Fibroblast of lung (primary cell): ENCODE data around the gene SOX11.

ENCODE experiments used
- EZH2 ChIP-seq: IDR thresholded peaks from 2 replicates; pipeline ENCODE4 v1.5.1; 2012; ENCODE audit warnings: low read length, control low read depth, mild to moderate bottlenecking; ENCODE audit errors: missing control alignments
- TF ChIP-seq, protein P1 (sequence below), 2 donors: IDR thresholded peaks in 1 of 2; conservative IDR thresholded peaks in 1 of 2; 1 replicate in 1 of 2; 2 replicates in 1 of 2; pipeline ENCODE4 v1.5.1; 2011 to 2012; ENCODE audit warnings: low read length in 2 of 2, control low read depth in 1 of 2, inconsistent platforms in 1 of 2, low read depth in 1 of 2, mild to moderate bottlenecking in 1 of 2

DNA sequence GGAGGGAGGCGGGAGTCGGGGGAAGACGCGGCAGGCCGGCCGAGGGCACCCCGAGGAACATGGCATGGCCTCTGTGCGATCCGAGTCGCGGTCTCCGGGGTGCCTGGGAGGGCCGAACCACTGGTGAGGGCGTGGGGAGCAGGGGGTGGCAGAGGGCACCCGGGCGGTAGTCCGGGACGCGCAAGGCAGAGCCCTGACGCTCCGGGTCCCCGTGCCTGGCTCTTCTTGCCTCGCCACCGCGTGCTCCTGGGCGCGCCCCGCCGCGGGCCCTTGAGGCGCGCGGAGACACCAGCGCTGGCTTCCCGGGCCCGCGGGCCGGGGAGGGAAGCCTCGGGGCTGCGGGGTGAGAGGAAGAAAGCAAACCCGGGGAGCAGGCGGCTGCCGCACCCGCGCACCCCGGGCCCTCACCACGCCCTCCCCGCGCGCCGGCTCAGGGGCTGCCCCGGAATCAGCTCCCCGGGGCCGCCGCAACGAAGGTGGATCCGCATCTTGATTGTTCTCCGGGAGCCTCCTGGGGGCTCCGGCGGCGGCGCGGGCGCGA, 4.3 kb downstream of the SOX11 start:
- TF ChIP-seq, protein P1, sequence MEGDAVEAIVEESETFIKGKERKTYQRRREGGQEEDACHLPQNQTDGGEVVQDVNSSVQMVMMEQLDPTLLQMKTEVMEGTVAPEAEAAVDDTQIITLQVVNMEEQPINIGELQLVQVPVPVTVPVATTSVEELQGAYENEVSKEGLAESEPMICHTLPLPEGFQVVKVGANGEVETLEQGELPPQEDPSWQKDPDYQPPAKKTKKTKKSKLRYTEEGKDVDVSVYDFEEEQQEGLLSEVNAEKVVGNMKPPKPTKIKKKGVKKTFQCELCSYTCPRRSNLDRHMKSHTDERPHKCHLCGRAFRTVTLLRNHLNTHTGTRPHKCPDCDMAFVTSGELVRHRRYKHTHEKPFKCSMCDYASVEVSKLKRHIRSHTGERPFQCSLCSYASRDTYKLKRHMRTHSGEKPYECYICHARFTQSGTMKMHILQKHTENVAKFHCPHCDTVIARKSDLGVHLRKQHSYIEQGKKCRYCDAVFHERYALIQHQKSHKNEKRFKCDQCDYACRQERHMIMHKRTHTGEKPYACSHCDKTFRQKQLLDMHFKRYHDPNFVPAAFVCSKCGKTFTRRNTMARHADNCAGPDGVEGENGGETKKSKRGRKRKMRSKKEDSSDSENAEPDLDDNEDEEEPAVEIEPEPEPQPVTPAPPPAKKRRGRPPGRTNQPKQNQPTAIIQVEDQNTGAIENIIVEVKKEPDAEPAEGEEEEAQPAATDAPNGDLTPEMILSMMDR (conservative IDR thresholded peaks at IDR 0.05 in 1 of 2, IDR thresholded peaks at IDR 0.05 in 1 of 2; ENCODE audit: low read depth in 1 of 2, low read length in 2 of 2), result no peak
- no peak for TF ChIP-seq EZH2
